HG03025 (cell line): ENCODE measurements around the gene IQCK.

Experiments
- ATAC-seq: cut with Tn5 transposase; IDR thresholded peaks from one replicate; pipeline ENCODE4 v1.9.1; 2021; ENCODE audit warnings: mild to moderate bottlenecking, moderate library complexity; ENCODE audit not compliant: unreplicated experiment, low FRiP score

The IQCK gene

DNA sequence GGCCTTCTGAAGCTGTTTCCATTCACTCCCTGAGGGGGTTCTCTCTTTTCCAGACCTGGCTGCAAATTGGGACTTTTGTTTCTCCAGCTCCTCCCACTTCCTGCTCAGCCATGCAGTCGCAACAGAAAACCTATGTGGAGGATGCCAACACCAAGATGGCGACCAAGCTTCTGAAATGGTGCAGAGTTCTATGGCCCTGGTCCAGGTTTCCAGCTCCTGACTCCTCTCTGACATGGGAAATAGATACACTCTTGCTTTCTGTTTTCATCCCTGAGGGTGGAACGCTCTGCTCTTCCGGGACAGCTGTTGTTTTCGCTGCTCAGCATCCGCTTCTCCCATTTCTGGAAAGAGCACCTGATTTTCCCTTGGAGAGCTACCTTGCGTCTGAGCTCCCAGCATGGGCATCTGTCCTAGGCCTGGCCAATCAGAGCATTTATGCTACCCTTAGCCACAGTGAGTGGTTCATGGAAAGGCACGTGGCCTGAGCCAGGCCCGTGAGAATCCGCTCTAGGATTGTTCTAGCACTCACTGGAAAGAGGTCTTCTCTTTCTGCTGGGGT, 158.5 kb downstream of the IQCK start:
- no peak for ATAC-seq

DNA sequence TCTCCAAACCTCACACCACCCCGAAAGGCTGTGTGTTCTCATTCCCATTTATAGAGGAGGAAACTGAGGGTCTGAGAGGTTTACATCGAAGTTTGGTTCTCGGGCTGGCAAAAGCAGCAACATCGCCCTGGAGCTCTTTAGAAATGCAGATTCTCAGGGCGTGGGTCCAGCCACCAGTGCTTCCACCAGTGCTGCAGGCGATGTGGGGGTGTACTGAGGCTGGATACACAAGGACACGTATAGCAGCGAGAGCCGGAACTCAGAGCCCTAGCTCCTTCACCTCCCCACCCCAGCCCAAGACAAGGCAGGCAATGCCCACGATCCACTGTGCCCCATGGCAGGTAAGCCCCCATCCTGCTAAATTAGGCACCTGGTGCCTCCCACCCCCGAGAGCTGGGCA, 160.7 kb downstream of the IQCK start:
- ATAC-seq, result no peak

DNA sequence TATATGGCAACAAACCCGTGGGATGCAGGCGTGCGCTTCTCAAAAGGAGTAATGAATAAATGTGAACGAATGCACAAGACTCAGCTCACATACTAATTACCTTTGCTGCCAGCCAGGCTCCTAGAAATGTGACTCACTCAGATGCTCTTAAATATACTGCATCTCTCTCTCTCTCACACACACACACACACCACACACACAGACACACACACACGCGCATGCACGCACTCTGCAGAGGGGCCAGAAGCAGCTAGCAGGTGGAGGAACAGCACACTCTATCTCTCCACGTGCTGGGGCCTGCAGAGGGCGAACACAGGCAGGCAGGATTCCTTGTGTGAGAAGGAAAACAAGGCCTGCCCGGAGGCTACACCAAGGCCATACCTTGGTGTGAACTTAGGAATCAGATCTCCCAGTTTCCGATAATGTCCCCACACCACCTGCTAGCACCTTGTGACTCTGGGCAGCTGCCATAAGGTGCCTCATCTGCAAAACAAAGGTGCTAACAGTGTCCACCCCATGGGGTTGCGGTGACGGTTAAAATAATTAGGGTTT, 161.2 kb downstream of the IQCK start:
- ATAC-seq, result no peak

DNA sequence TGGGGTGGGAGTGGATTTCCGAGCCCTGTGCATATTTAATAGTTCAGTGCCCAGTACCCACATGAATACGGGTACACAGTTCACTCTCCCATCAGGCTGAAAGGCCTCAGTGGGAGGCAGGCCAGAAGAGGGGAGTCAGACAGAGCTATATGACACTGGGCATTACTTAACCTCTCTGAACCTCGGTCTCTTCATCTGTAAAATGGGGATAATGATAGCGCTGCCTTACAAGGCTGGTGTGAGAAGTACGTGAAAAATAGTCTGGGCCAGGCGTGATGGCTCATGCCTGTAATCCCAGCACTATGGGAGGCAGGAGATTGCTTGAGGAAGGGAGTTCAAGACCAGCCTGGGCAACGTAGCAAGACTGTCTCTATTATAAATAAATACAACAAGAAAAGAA, 163.0 kb downstream of the IQCK start:
- no peak for ATAC-seq

DNA sequence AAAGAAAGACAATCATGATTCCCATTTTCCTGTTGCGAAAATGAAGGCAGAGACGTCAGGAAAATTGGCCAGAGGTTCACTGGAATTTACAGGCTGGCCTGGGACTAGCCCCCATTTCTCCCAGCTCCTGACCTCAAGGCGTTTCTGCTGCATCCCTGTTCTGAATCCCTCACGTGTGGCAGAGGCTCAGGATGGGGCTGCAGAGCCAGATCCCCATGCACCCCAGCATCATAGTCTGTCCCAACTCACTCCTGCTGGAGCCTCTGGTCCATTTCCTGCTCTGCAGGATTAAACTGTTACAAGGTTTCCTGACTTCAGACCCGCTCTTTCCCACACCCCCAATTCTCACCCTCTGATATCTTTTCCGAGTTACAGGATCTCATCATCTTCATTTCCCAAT, 163.7 kb downstream of the IQCK start:
- no peak for ATAC-seq

DNA sequence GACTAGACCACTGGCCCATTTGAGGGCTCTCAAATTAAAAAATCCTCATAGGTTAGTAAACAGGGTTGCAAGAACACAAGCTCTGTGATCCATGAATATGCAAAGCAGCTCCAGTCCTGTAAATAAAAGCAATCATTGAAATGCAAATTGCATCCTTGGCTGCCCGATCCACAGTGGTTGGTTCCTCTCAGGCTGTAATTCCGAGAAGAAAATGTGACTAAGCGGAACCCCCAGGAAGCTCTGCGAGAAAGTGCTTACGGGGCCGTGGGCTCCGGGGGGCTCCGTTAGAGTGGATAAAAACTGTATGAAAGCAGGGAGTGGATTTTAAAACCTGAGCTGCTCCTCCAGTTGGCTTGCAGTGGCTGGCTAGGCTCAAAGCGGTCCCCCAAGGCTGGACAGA, 164.1 kb downstream of the IQCK start:
- no peak for ATAC-seq

DNA sequence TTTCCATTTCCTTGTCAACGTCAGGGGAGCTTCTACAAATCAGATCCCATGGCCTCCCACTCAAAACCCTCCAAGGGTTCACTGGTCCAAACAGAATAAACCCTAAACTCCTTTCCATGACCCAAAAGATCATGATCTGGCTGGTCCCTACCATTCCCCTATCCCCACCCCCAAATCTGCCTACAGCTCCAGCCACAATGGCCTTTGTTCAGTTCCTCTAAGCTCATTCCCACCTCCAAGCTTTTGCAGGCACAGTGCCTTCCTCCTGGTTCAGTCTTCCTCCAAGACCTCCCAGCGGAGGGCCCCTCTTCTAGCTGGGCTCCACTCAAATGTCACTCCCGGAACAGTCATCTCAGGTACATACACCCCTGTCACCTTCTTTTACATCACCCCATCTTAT, 164.6 kb downstream of the IQCK start:
- no peak for ATAC-seq

DNA sequence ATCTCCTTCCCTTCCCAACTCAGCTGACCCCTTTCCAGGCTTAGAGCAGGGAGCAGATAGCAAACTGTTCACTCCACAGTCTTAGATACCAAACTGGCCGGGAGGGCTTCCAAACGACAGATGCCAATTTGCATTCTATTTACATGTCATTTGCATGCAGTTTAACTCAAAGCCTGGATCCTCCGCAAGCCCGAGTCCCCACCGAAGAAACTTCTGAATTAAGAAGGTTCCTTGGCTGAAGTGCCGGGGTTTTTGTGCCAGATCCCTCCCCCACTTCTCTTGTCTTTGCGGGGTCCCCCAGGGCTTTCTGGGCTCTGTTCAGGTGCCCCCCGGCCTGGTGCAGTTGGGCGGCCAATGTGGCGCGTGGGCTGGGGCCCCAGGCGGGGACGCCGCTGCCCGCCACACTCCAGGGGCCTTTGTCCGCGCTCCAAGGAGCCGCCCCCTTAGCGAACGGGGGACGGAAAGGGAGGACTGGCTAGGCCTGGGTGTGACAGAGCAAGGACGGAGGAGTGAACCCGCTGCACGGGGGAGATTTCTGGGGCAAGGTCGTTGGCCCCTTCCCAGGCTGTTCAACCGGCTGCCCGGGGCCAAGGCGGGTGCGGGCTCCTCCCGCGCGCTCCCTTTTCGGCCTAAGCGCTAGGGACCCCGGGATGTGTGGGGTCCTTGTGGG, 165.4 kb downstream of the IQCK start:
- no peak for ATAC-seq

DNA sequence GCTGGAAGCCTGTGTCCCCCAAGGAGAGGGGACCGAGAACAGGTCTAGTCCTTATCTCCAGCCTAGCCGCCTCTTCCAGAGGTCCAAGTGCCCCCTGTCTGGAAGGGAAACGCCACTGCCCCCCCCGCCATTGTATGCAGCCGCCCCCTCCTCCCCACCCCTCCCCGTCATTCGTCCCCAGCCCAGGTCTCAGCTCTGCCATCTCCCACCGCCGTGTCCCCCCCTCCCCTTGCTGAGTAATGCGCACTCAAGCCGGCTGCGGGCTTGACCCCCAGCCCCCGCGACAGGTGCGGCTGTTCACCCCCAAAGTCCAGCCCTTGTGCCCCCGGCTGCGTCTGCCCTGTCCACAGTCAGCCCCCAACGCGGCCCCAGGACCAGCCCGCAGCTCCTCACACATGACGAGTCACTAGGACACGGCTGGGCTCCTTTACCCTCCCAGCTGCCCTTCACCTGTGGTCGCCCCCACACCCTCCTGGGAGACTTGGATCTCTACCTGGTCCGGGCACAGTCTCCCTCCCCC, 166.0 kb downstream of the IQCK start:
- ATAC-seq, result no peak

DNA sequence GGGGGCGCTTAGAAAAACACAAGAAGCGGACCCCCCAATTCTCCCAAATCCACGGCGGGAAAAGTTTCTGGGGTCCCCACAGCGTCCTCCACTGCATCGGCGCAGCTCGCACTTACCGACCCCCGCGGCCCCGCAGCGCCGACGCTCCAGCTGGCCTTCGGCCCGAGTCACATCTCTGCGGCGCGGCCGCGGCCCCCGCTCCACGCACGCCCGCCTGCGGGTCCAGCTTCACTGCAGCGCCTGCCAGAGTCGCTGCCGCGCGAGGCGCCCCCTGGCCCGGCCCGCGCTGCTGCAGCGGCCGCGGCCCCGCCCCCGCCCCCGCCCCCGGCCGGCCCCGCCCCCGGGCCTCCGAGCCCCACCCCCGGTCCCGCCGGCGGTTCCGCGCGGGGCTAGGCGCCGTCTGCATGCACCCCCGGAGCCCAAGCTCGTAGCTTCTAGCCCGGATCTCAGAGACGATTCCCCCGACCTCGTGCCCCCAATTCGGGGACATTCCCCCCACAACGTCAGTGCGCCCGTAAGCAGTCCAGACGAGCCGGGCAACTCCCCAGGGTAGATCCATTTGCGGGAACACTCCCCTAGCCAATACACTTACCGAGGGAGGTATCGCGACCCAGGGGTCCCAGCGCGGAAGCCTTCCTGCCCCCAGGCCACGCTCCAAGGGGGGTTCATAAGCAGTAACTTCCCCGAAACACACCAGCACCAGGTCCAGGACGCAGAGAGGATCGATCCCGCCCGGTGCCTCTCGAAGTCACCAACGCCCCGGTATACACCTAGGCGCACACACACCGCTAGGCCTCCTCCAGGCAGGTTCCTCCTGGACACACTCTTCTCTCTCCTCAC, 166.8 kb downstream of the IQCK start, which contains the start of gene GPRC5B:
Gene GPRC5B (minus strand): TSS at position 238 of the 840 bp plus-strand sequence. CDS start 12,003 bp downstream, outside the sequence.
- ATAC-seq, result no peak

DNA sequence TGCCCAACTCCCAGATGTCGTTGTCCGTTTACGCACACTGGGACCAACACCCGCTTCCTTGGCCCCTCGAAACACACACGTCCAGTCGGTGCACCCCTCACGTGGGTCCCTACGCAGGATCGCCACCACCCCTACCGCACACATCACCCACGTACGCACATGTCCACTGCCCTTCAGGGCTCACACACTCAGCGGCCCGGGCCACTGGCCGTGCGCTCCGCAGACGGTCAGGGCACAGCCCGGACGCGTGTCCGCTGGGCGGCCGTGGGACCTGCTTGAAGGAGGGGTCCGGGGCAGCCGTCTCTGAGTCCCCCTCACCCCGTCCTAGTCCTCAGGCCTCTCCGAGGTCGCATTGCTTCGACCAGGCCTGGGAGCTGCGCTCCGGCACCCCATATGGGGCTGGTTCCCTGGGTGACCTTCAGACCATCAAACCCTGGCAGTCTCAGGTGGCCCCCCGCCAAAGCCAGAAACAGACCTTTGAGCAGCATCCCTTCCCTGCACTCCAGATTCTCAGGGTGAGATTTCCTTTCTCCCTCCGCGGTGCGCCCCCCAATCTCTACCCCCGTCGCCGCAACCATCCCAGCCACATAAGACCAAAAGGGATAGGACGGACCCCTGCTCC, 167.5 kb downstream of the IQCK start:
- ATAC-seq, result no peak

DNA sequence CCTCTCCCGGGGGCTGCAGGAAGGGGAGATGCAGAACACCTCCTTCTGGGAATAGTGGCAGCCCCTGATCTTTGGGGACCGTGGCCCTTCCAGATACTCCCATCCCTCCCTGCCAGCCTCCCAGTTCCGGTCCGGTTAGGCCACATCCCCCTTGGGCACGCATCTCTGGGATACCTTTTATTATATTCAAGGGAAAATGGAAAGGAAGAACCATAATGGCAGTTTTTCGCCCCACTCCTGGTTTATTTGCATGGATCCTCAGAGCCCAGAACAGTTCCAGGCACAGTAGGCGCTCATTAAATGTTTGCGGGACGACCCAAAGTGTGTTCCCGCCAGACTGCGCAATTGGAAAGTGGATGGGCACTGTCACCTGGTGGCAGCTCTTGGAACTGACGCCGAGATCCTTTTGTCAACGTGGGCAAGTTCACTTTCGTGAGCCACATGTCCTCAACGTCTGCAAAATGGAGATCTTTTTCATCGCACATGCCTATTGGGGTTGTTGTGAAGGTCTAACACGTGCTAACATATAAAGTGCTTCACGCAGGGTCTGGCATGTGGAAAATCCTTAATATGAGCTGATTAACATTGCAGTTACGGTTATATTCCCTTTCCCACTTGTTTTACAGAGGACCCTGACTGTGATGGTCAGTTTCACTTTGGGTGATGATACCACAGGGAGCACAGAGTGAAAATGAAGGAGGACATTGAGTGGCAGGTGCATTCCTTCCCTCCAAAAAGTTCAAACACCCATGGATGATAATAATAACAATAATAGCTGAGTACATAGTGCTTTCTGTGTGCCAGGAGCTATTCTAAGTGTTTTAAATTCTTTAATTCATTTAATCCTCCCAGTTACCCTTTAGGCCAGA, 168.2 kb downstream of the IQCK start:
- peak; percentile 45 for ATAC-seq

DNA sequence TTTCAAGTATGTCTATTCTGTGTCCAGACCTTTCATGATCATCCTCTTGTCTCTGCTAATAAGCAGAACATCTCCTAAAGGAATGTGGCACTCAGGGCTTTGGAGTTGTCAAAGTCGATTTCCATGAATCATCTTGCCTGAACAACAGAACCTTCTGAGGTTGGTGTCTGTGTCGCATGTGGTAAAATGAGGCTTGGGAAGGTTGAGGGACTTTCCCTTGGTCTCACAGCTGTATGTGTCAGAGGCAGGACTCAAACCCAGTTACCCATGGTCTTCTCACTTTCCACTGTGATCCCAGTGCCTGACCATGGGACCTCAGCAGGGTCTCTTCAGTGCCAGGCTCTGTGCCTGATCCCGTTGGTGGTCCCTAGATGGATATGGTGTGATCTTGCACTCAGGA, 170.8 kb downstream of the IQCK start:
- no peak for ATAC-seq

DNA sequence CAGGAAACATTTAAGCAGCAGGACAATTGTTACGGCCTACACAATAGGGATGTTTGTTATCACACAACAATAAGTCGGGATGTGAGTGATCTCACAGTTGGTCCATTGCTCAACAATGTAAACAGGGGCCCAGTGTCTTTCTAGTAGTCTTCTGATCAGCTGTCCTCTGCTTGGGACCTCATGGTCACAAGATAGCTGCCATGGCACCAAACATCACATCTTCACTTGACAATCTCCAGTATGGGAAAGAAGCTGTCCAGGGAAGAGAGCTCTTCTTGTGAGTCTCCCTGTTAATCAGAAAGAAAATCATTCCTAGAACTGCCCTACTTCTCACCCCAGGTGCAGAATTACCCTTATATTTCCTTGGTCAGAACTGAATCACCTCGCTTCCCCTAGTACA, 172.8 kb downstream of the IQCK start:
- no peak for ATAC-seq

DNA sequence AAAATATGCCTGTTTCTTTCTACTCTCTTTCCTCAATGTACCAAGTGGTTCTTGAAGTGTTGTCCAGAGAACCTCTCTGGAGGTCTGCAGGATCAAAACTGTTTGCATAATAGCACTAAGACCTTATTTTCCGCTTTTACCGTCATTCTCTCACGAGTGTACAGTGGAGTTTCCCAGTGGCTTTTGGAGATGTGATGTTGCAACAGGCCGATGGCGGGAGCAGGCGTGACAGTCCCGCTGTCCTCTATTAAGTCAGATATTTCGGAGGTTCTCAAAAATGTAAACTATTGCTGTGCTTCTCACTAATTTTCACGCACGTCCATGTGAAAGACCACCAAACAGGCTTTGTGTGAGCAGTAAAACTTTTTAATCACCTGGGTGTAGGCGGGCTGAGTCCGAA, 174.8 kb downstream of the IQCK start:
- no peak for ATAC-seq

DNA sequence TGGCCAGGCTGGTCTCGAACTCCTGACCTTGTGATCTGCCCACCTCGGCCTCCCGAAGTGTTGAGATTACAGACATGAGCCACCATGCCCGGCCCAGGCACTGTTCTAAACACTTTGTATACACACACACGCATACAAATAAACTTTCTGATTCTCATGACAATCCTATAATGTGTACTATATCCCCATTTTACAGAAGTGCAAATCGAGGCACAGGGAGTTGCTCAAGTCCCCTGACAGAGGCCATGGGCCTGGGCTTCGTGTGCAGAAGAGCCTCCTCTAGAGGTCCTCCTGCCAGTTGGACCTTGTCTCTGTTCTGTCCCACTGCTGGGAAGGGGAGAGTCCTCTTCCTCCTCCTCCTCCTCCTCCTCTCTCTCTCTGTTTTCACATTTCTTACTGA, 176.5 kb downstream of the IQCK start:
- no peak for ATAC-seq

DNA sequence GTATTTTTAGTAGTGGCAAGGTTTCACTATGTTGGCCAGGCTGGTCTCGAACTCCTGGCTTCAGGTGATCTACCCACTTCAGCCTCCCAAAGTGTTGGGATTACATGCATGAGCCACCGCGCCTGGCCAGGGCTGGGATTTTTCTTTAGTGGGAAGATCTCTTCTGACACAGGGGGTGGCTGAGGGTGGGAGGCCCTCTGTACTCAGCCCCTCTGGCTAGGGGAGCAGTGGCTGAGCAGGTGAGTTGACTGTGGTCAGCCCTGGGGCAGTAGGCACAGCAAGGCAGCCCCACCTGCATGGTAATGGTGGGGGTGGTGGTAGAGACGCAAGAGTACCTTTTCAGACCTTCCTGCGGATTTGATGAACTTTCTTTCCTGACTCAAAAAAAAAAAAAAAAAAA, 178.9 kb downstream of the IQCK start:
- no peak for ATAC-seq

DNA sequence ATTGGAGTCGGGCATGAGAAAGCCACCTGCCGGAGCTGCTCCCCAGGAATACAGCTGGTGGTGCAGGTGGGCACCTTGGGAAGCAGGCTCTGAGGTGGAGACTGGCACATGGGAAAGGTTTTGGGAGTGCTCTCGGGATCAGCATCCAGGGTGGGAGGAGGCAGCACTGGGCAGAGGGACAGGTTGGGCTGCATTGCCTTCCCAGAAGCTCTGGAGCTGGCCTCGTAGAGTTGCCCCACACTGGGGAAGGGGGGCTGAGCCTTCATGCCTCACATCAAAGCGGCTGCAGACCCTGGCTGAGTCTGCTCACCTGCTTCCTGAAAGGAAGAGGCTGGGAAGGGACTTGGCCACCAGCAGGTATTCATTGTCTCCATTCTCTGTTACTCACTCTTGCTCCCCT, 180.1 kb downstream of the IQCK start:
- ATAC-seq, result no peak

DNA sequence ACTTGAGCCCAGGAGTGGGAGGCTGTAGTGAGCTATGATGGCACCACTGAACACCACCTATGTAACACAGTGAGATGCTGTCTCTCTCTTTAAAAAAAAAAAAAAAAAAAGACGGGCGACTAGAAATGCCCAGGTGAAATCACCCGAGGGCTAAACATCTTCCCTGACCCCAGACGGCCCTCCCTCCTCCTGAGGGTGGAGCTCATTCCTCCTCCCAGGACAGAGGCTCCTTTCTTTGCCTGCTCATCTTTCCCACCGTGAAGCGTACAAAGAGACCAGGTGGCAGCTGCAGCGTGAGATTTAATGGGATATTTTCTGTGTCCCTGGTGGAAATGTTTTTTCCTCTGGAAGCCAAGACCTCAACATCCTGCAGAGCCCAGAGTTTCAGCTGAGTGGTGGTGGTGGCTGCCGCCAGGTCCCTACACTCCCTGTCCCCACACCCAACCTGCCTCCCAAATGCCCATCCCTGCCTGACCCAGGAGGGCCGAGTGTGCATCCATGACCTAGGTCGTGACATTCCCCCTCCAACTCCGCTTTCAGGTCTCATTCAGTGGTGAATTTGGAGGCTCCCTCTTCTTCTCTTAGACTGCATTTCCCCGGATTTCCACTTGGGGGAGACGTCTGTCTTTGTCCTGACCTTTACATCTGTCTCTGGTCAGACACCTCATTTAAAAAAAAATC, 181.0 kb downstream of the IQCK start:
- ATAC-seq, result no peak
